Airway epithelial cell (primary cell): Measurements from ENCODE around the gene SEC23IP. TPM values are rescaled to one million over a fixed set of nuclear protein-coding genes. Genes with fewer than 3 reads are reported as not detected.

ENCODE experiments used
- total RNA-seq: library from RNA; depleted of rRNA; stranded (reverse); fragments of >200 nt; gene quantifications from 2 replicates; pipeline ENCODE4 v1.2.3, GENCODE V29; 2015

SEC23IP gene
- 14.4 and 28.7 TPM in 2 replicates for total RNA-seq

GRCh38 chr10:119892188-119893065 lies at the start of gene SEC23IP:
Gene SEC23IP, plus strand, starts transcription at chr10:119892730. Its CDS starts 53 bp downstream, at chr10:119892783.

GRCh38 chr10:119872610-119872859 lies 20.0 kb upstream of the SEC23IP start, which contains the start of gene MCMBP:
Gene MCMBP, minus strand, starts transcription at chr10:119872843. Its CDS starts 259 bp downstream, at chr10:119872584.

Other genes with a start within 250 kb of the SEC23IP start
- gene BAG3, start 241.3 kb upstream of the SEC23IP start, total RNA-seq = 82.1 and 112 TPM in 2 replicates
- gene INPP5F, start 166.7 kb upstream of the SEC23IP start, total RNA-seq = 7.3 and 14.5 TPM in 2 replicates
- gene MCMBP, start 19.9 kb upstream of the SEC23IP start, total RNA-seq = 46.9 and 49.2 TPM in 2 replicates